Mesenchymal stem cell (in vitro differentiated cells and primary cell): ENCODE data around the gene LENG9.

Experiments used
- DNase-seq: peaks from one replicate; pipeline ENCODE4 v3.0.0-alpha.2; 2013
- H2AFZ ChIP-seq: one replicate; pipeline ENCODE4 v1.6.1; 2013; ENCODE audit warnings: low read depth, mild to moderate bottlenecking, control low read depth, inconsistent platforms, low read length, moderate library complexity
- H2AK5ac ChIP-seq: 2 replicates; pipeline ENCODE4 v1.6.1; 2013; ENCODE audit warnings: low read length, moderate library complexity, mild to moderate bottlenecking, inconsistent platforms; ENCODE audit not compliant: severe bottlenecking
- H2BK120ac ChIP-seq: one replicate; pipeline ENCODE4 v1.6.1; 2013; ENCODE audit warnings: low read depth, mild to moderate bottlenecking, inconsistent platforms, low read length, moderate library complexity
- H2BK12ac ChIP-seq, 2 experiments: one replicate each; pipeline ENCODE4 v1.6.1; 2013; ENCODE audit warnings: inconsistent platforms in 2 of 2, low read length in 2 of 2, mild to moderate bottlenecking in 2 of 2, moderate library complexity in 2 of 2, control low read depth in 1 of 2
- H2BK15ac ChIP-seq: one replicate; pipeline ENCODE4 v1.6.1; 2013; ENCODE audit warnings: mild to moderate bottlenecking, low read depth, inconsistent platforms; ENCODE audit not compliant: poor library complexity, severe bottlenecking
- H2BK5ac ChIP-seq: 2 replicates; pipeline ENCODE4 v1.6.1; 2013; ENCODE audit warnings: low read depth, mild to moderate bottlenecking, low read length, control low read depth, inconsistent platforms; ENCODE audit not compliant: poor library complexity, severe bottlenecking
- H3K14ac ChIP-seq, 2 experiments: one replicate each; pipeline ENCODE4 v1.6.1; 2013; ENCODE audit warnings: inconsistent platforms in 2 of 2, low read length in 2 of 2, control low read depth in 1 of 2, mild to moderate bottlenecking in 1 of 2, moderate library complexity in 1 of 2
- H3K18ac ChIP-seq, 2 experiments: one replicate each; pipeline ENCODE4 v1.6.1; 2013; ENCODE audit warnings: inconsistent platforms in 2 of 2, low read length in 2 of 2, control low read depth in 1 of 2, low read depth in 1 of 2, mild to moderate bottlenecking in 1 of 2
- H3K23ac ChIP-seq, 2 experiments: one replicate each; pipeline ENCODE4 v1.6.1; 2013; ENCODE audit warnings: inconsistent platforms in 2 of 2, low read length in 2 of 2, mild to moderate bottlenecking in 2 of 2, moderate library complexity in 2 of 2, control low read depth in 1 of 2
- H3K27ac ChIP-seq: 2 replicates; pipeline ENCODE4 v1.5.1; 2013; ENCODE audit warnings: mild to moderate bottlenecking, moderate library complexity, low read length, control low read depth, inconsistent platforms; ENCODE audit not compliant: poor library complexity, severe bottlenecking
- H3K27me3 ChIP-seq, 2 experiments: 2 replicates each; pipeline versions ENCODE4 v1.6.1 to v1.7.0; 2013; ENCODE audit warnings: low read length in 2 of 2, mild to moderate bottlenecking in 2 of 2, moderate library complexity in 2 of 2, control low read depth in 1 of 2, inconsistent platforms in 1 of 2; ENCODE audit not compliant: control insufficient read depth in 1 of 2, insufficient read depth in 1 of 2
- H3K36me3 ChIP-seq, 2 experiments: 2 replicates each; pipeline versions ENCODE4 v1.6.1 to v1.7.0; 2013; ENCODE audit warnings: low read length in 2 of 2, control low read depth in 1 of 2, inconsistent platforms in 1 of 2, low read depth in 1 of 2, mild to moderate bottlenecking in 1 of 2; ENCODE audit not compliant: insufficient read depth in 2 of 2, control insufficient read depth in 1 of 2
- H3K4ac ChIP-seq, 2 experiments: one replicate each; pipeline ENCODE4 v1.6.1; 2013; ENCODE audit warnings: inconsistent platforms in 2 of 2, low read length in 2 of 2, mild to moderate bottlenecking in 2 of 2, moderate library complexity in 2 of 2, control low read depth in 1 of 2, low read depth in 1 of 2
- H3K4me1 ChIP-seq: 2 replicates; pipeline ENCODE4 v1.6.1; 2013; ENCODE audit warnings: low read depth, low read length, control low read depth; ENCODE audit not compliant: control insufficient read depth, insufficient read depth
- H3K4me2 ChIP-seq: 2 replicates; pipeline ENCODE4 v1.6.1; 2013; ENCODE audit warnings: low read length, mild to moderate bottlenecking, inconsistent platforms; ENCODE audit not compliant: poor library complexity, severe bottlenecking
- H3K4me3 ChIP-seq, 2 experiments: 2 replicates each; pipeline versions ENCODE4 v1.5.1 to v1.7.0; 2013; ENCODE audit warnings: low read length in 2 of 2, mild to moderate bottlenecking in 2 of 2, control low read depth in 1 of 2, low read depth in 1 of 2; ENCODE audit not compliant: insufficient read depth in 1 of 2
- H3K79me1 ChIP-seq: replicated peaks from 2 replicates; pipeline ENCODE4 v1.6.1; 2013; ENCODE audit warnings: mild to moderate bottlenecking, control low read depth, low read length, inconsistent platforms; ENCODE audit not compliant: poor library complexity, severe bottlenecking
- H3K9ac ChIP-seq: 2 replicates; pipeline ENCODE4 v1.7.0; 2013; ENCODE audit warnings: mild to moderate bottlenecking, low read length, moderate library complexity
- H3K9me3 ChIP-seq: 2 replicates; pipeline ENCODE4 v1.7.0; 2013; ENCODE audit warnings: mild to moderate bottlenecking, low read length; ENCODE audit not compliant: control insufficient read depth
- H4K8ac ChIP-seq: one replicate; pipeline ENCODE4 v1.6.1; 2013; ENCODE audit warnings: inconsistent platforms, mild to moderate bottlenecking, low read length, moderate library complexity
- H4K91ac ChIP-seq: one replicate; pipeline ENCODE4 v1.6.1; 2013; ENCODE audit warnings: mild to moderate bottlenecking, low read length, inconsistent platforms
- WGBS: methylation state at CpG from one replicate; pipeline ENCODE4 v1.1.7; 2013; ENCODE audit warnings: mixed read lengths; 5-methylcytosine and 5-hydroxymethylcytosine counted together

LENG9 gene

GRCh38 chr19:54473892-54474372 lies 10.4 kb upstream of the LENG9 start:
- H2AK5ac ChIP-seq: no peak overlapping the region
- peak overlapping the region; percentile 73 for H3K9ac ChIP-seq
- H3K4me3 ChIP-seq: no peak overlapping the region
- H4K91ac ChIP-seq: peak overlapping the region; percentile 79
- WGBS: 96% methylated on average over 5 of the region's 6 CpGs
- peaks cover 12 to 26% of the 10 kb centered on the region in 2 experiments for H3K27me3 ChIP-seq
- peak overlapping the region; percentile 76 for H3K4me2 ChIP-seq
- no peaks in the 10 kb centered on the region for H3K9me3 ChIP-seq
- DNase-seq: no peak
- peaks cover 18% of the 10 kb centered on the region for H3K4me1 ChIP-seq
- H3K79me1 ChIP-seq: no peaks in the 10 kb centered on the region
- peak overlapping the region in 1 of 2 experiments; percentile 64 for H3K23ac ChIP-seq
- peak overlapping the region in 1 of 2 experiments; percentile 82 for H3K14ac ChIP-seq
- H2BK12ac ChIP-seq: peak overlapping the region; percentile 29 to 50
- no peak overlapping the region for H2BK5ac ChIP-seq
- H3K18ac ChIP-seq: peak overlapping the region; percentile 84
- H3K36me3 ChIP-seq: no peaks in the 10 kb centered on the region
- H3K27ac ChIP-seq: no peak overlapping the region
- H2BK15ac ChIP-seq: peak overlapping the region; percentile 83
- H4K8ac ChIP-seq: peak overlapping the region; percentile 86
- H3K4ac ChIP-seq: peak overlapping the region; percentile 61 to 62
- H2BK120ac ChIP-seq: peak overlapping the region; percentile 74
- H2AFZ ChIP-seq: peak overlapping the region; percentile 20

- H3K4me2 ChIP-seq: peak within 1 kb of the TSS; percentile 76
- peak within 1 kb of the TSS; percentile 60 to 73 for H3K4me3 ChIP-seq
- no peaks in the 10 kb centered on the region for H3K36me3 ChIP-seq
- peak within 1 kb of the TSS; percentile 29 to 50 for H2BK12ac ChIP-seq
- peak within 1 kb of the TSS; percentile 84 to 86 for H3K18ac ChIP-seq
- peak within 1 kb of the TSS; percentile 20 for H2AFZ ChIP-seq
- H2BK5ac ChIP-seq: no peak within 1 kb of the TSS
- no peaks in the 10 kb centered on the region for H3K9me3 ChIP-seq
- H4K8ac ChIP-seq: peak within 1 kb of the TSS; percentile 91
- peak within 1 kb of the TSS; percentile 61 to 92 for H3K4ac ChIP-seq
- peak within 1 kb of the TSS in 1 of 2 experiments; percentile 82 for H3K14ac ChIP-seq
- peaks cover 12 to 22% of the 10 kb centered on the region in 2 experiments for H3K27me3 ChIP-seq
- peak within 1 kb of the TSS; percentile 73 for H3K9ac ChIP-seq
- H4K91ac ChIP-seq: peak within 1 kb of the TSS; percentile 79
- H2AK5ac ChIP-seq: no peak within 1 kb of the TSS
- peak within 1 kb of the TSS; percentile 83 for H2BK15ac ChIP-seq
- peak within 1 kb of the TSS; percentile 9 for H3K27ac ChIP-seq
- 12% methylated on average over 13 of the region's 14 CpGs for WGBS
- peak within 1 kb of the TSS; percentile 91 for H2BK120ac ChIP-seq
- H3K23ac ChIP-seq: peak within 1 kb of the TSS in 1 of 2 experiments; percentile 64
- peaks cover 18% of the 10 kb centered on the region for H3K4me1 ChIP-seq
- no peaks in the 10 kb centered on the region for H3K79me1 ChIP-seq
- peak; percentile 92 for DNase-seq
Observed at GRCh38 chr19:54473071-54473891, 9.7 kb upstream of the LENG9 start, which contains the start of gene CDC42EP5. Gene CDC42EP5 (minus strand): TSS chr19:54473296. CDS start chr19:54465547, 7,749 bp downstream.

GRCh38 chr19:54470991-54471782 lies 7.6 kb upstream of the LENG9 start:
- H3K9me3 ChIP-seq: no peaks in the 10 kb centered on the region
- WGBS: 7% methylated on average over 46 of the region's 60 CpGs
- H3K4me3 ChIP-seq: peak overlapping the region; percentile 33 to 64
- H2BK5ac ChIP-seq: no peak overlapping the region
- no peaks in the 10 kb centered on the region for H3K36me3 ChIP-seq
- DNase-seq: peak; percentile 75
- H2BK120ac ChIP-seq: peak overlapping the region; percentile 79
- H3K4ac ChIP-seq: peak overlapping the region; percentile 75 to 88
- peak overlapping the region; percentile 64 for H4K8ac ChIP-seq
- peak overlapping the region; percentile 78 for H3K4me2 ChIP-seq
- H3K4me1 ChIP-seq: peaks cover 18% of the 10 kb centered on the region
- H2AK5ac ChIP-seq: no peak overlapping the region
- H3K18ac ChIP-seq: peak overlapping the region; percentile 64 to 89
- peak overlapping the region; percentile 27 for H4K91ac ChIP-seq
- peak overlapping the region; percentile 61 for H2AFZ ChIP-seq
- H3K14ac ChIP-seq: peak overlapping the region in 1 of 2 experiments; percentile 75
- H3K23ac ChIP-seq: peak overlapping the region in 1 of 2 experiments; percentile 40
- H3K27ac ChIP-seq: no peak overlapping the region
- peaks cover 12 to 22% of the 10 kb centered on the region in 2 experiments for H3K27me3 ChIP-seq
- H2BK12ac ChIP-seq: peak overlapping the region in 1 of 2 experiments; percentile 73
- peak overlapping the region; percentile 52 for H2BK15ac ChIP-seq
- no peaks in the 10 kb centered on the region for H3K79me1 ChIP-seq
- H3K9ac ChIP-seq: peak overlapping the region; percentile 74
